Hepatocyte (in vitro differentiated cells): ENCODE results near the gene KIF26B. TPM values are rescaled to one million over a fixed set of nuclear protein-coding genes. Genes with fewer than 3 reads are reported as not detected.
A peak's percentile ranks its signal among the peaks of the same experiment; 100 is the strongest.

Experiments
- DNase-seq: peaks from one replicate; pipeline ENCODE4 v3.0.0-alpha.2; 2016; ENCODE audit warnings: low spot score
- H2AFZ ChIP-seq: fragments of 200-600 bp; sonication (generic); 2 replicates; pipeline ENCODE4 v1.6.0; 2016; ENCODE audit warnings: antibody characterized with exemption, mild to moderate bottlenecking
- H3K27ac ChIP-seq: fragments of 200-600 bp; sonication (generic); 2 replicates; pipeline ENCODE4 v1.5.1; 2016; ENCODE audit warnings: mild to moderate bottlenecking
- H3K27me3 ChIP-seq: fragments of 200-600 bp; sonication (generic); 2 replicates; pipeline ENCODE4 v1.6.1; 2016
- H3K36me3 ChIP-seq: fragments of 200-600 bp; sonication (generic); replicated peaks from 2 replicates; pipeline ENCODE4 v1.5.1; 2016; ENCODE audit warnings: low read depth; ENCODE audit not compliant: insufficient read depth
- H3K4me1 ChIP-seq: fragments of 200-600 bp; sonication (generic); 2 replicates; pipeline ENCODE4 v1.5.1; 2016; ENCODE audit warnings: mild to moderate bottlenecking, moderate library complexity; ENCODE audit not compliant: insufficient read depth
- H3K4me2 ChIP-seq: fragments of 200-600 bp; sonication (generic); 2 replicates; pipeline ENCODE4 v1.6.0; 2016
- H3K4me3 ChIP-seq: fragments of 200-600 bp; sonication (generic); 2 replicates; pipeline ENCODE4 v1.5.1; 2016; ENCODE audit warnings: mild to moderate bottlenecking
- H3K79me2 ChIP-seq: fragments of 200-600 bp; sonication (generic); 2 replicates; pipeline ENCODE4 v1.6.0; 2017; ENCODE audit warnings: mild to moderate bottlenecking
- H3K9me2 ChIP-seq: fragments of 200-600 bp; sonication (generic); replicated peaks from 2 replicates; pipeline ENCODE4 v1.6.0; 2017; ENCODE audit warnings: mild to moderate bottlenecking; ENCODE audit not compliant: insufficient read depth
- H3K9me3 ChIP-seq: fragments of 200-600 bp; sonication (generic); 2 replicates; pipeline ENCODE4 v1.5.1; 2016; ENCODE audit warnings: low read depth, mild to moderate bottlenecking
- H4K20me1 ChIP-seq: fragments of 200-600 bp; sonication (generic); 2 replicates; pipeline ENCODE4 v1.6.0; 2016; ENCODE audit warnings: mild to moderate bottlenecking; ENCODE audit not compliant: insufficient read depth, poor library complexity, severe bottlenecking
- EZH2 ChIP-seq: fragments of 200-600 bp; sonication (generic); IDR thresholded peaks from 2 replicates; pipeline ENCODE4 v1.6.1; 2016; ENCODE audit warnings: antibody characterized with exemption, mild to moderate bottlenecking, borderline replicate concordance
- EZH2phosphoT487 ChIP-seq: fragments of 200-600 bp; sonication (generic); IDR thresholded peaks from one replicate; pipeline ENCODE4 v1.6.1; 2018; ENCODE audit warnings: antibody characterized with exemption, mild to moderate bottlenecking, low read depth, moderate library complexity; ENCODE audit not compliant: unreplicated experiment, severe bottlenecking
- WGBS: methylation state at CpG from one replicate; pipeline ENCODE4 v1.1.6; 2016; ENCODE audit warnings: low lambda C conversion rate; ENCODE audit errors: missing lambda C conversion rate; 5-methylcytosine and 5-hydroxymethylcytosine counted together
- polyA plus RNA-seq: library from polyadenylated mRNA; unstranded; fragments of >200 nt; fragmentation: Nextera tagmentation; extraction: Ambion mirVana; gene quantifications from 2 replicates; pipeline ENCODE4 v1.2.1, GENCODE V29; 2016
- total RNA-seq: library from RNA; depleted of rRNA; stranded (reverse); fragments of >200 nt; gene quantifications from 2 replicates; pipeline ENCODE4 v1.2.3, GENCODE V29; 2014
- TF ChIP-seq, protein P1 (sequence below): fragments of 200-600 bp; sonication (generic); IDR thresholded peaks from 2 replicates; pipeline ENCODE4 v1.5.1; 2016; ENCODE audit warnings: antibody characterized with exemption, mild to moderate bottlenecking; ENCODE audit not compliant: poor library complexity

KIF26B gene
- total and polyA plus RNA-seq, 2 experiments from 2014 or later = 12.7 to 21.6 TPM

DNA sequence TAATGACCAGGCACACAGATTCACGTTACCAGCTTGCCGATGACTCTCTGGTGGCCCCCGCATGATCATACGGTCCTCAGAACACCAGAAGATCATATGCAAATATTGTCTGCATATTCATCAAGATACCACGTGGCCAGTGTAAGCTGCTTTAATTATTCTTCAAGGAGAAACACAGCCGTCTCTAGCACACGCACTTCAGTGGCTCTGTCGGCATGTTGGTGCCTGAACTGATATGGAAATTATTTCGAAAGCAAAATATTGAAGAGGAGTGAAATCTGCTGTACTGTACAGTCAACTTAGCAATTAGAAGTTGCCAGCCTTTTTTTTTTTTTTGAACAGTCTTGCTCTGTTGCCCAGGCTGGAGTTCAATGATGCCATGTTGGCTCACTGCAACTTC lies 5.9 kb upstream of the KIF26B start:
- no peaks in the 10 kb centered on the region for H4K20me1 ChIP-seq
- H3K36me3 ChIP-seq = no peaks in the 10 kb centered on the region
- no peak for DNase-seq
- H2AFZ ChIP-seq = no peak overlapping the region
- no peaks in the 10 kb centered on the region for H3K79me2 ChIP-seq
- no peaks in the 10 kb centered on the region for H3K27me3 ChIP-seq
- 84% methylated on average over 9 of the region's 9 CpGs for WGBS
- H3K4me1 ChIP-seq = no peaks in the 10 kb centered on the region
- no peak overlapping the region for H3K27ac ChIP-seq
- TF ChIP-seq, protein P1, sequence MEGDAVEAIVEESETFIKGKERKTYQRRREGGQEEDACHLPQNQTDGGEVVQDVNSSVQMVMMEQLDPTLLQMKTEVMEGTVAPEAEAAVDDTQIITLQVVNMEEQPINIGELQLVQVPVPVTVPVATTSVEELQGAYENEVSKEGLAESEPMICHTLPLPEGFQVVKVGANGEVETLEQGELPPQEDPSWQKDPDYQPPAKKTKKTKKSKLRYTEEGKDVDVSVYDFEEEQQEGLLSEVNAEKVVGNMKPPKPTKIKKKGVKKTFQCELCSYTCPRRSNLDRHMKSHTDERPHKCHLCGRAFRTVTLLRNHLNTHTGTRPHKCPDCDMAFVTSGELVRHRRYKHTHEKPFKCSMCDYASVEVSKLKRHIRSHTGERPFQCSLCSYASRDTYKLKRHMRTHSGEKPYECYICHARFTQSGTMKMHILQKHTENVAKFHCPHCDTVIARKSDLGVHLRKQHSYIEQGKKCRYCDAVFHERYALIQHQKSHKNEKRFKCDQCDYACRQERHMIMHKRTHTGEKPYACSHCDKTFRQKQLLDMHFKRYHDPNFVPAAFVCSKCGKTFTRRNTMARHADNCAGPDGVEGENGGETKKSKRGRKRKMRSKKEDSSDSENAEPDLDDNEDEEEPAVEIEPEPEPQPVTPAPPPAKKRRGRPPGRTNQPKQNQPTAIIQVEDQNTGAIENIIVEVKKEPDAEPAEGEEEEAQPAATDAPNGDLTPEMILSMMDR = no peak
- TF ChIP-seq EZH2 = no peak
- no peak for TF ChIP-seq EZH2phosphoT487
- no peaks in the 10 kb centered on the region for H3K9me3 ChIP-seq
- H3K4me2 ChIP-seq = no peak overlapping the region
- no peaks in the 10 kb centered on the region for H3K9me2 ChIP-seq
- no peak overlapping the region for H3K4me3 ChIP-seq

- TF ChIP-seq, protein P1 = peak; percentile 91
- no peak for TF ChIP-seq EZH2
- H3K4me3 ChIP-seq = peak overlapping the region; percentile 91
- no peaks in the 10 kb centered on the region for H3K36me3 ChIP-seq
- peak overlapping the region; percentile 25 for H3K27ac ChIP-seq
- H3K27me3 ChIP-seq = no peaks in the 10 kb centered on the region
- H3K9me2 ChIP-seq = no peaks in the 10 kb centered on the region
- peaks cover 7% of the 10 kb centered on the region for H4K20me1 ChIP-seq
- under 1% methylated on average over 27 of the region's 29 CpGs for WGBS
- peak overlapping the region; percentile 84 for H3K4me2 ChIP-seq
- H3K9me3 ChIP-seq = no peaks in the 10 kb centered on the region
- peaks cover 29% of the 10 kb centered on the region for H3K79me2 ChIP-seq
- peak overlapping the region; percentile 16 for H2AFZ ChIP-seq
- DNase-seq = peak; percentile 88
- peaks cover 7% of the 10 kb centered on the region for H3K4me1 ChIP-seq
These were observed 1.7 kb upstream of the KIF26B start for GRCh38 chr1:245153081-245153551.

- Histone ChIP-seq H2AFZ (peak overlapping the region; percentile 16), H3K4me1 (peaks cover 9% of the 10 kb centered on the region), H3K9me2 (no peaks in the 10 kb centered on the region), H3K27me3 (no peaks in the 10 kb centered on the region), H3K27ac (peak overlapping the region; percentile 90), H3K4me3 (peak overlapping the region; percentile 91), H3K9me3 (no peaks in the 10 kb centered on the region), H3K36me3 (no peaks in the 10 kb centered on the region), H3K4me2 (peak overlapping the region; percentile 84), H4K20me1 (peaks cover 7% of the 10 kb centered on the region), H3K79me2 (peaks cover 36% of the 10 kb centered on the region)
- no peak for TF ChIP-seq EZH2
- TF ChIP-seq, protein P1 = no peak
- no peak for TF ChIP-seq EZH2phosphoT487
- WGBS = 2% methylated on average over 43 of the region's 76 CpGs
- DNase-seq = peak; percentile 44
These were observed 995 bp upstream of the KIF26B start for GRCh38 chr1:245153552-245154428.
